NOMO-1 treated with dmso at 0.1 percent for 144 hours (cell line): ENCODE results near the gene ZNF367.

ENCODE experiments used
- DNase-seq: peaks from one replicate; lab custom pipeline; 2025; ENCODE audit not compliant: unreplicated experiment; lab: John Stamatoyannopoulos, UW

ZNF367 gene

GRCh38 chr9:96437454-96437853 lies 19.3 kb upstream of the ZNF367 start:
- DNase-seq = no peak

GRCh38 chr9:96436456-96437126 lies 18.4 kb upstream of the ZNF367 start:
- no peak for DNase-seq

- DNase-seq = no peak
These were observed 17.9 kb upstream of the ZNF367 start for GRCh38 chr9:96436063-96436455.

- DNase-seq = no peak
These were observed 17.2 kb upstream of the ZNF367 start for GRCh38 chr9:96435345-96435744.

- DNase-seq = no peak
These were observed 12.2 kb upstream of the ZNF367 start for GRCh38 chr9:96430377-96430776.

- no peak for DNase-seq
These were observed 11.6 kb upstream of the ZNF367 start for GRCh38 chr9:96429732-96430131.

- no peak for DNase-seq
These were observed 7.5 kb upstream of the ZNF367 start for GRCh38 chr9:96425500-96426169.

- DNase-seq = no peak
These were observed 5.8 kb upstream of the ZNF367 start for GRCh38 chr9:96423985-96424336.

GRCh38 chr9:96423322-96423984 lies 5.3 kb upstream of the ZNF367 start:
- no peak for DNase-seq

GRCh38 chr9:96420468-96421219 lies 2.5 kb upstream of the ZNF367 start:
- peak; percentile 3 for DNase-seq

- no peak for DNase-seq
These were observed 1.5 kb upstream of the ZNF367 start for GRCh38 chr9:96419691-96419969.

GRCh38 chr9:96418920-96419690 lies 935 bp upstream of the ZNF367 start:
- DNase-seq = peak; percentile 79

- no peak for DNase-seq
These were observed 498 bp downstream of the ZNF367 start for GRCh38 chr9:96417661-96418082.

- DNase-seq = peak; percentile 62
These were observed 1.1 kb downstream of the ZNF367 start for GRCh38 chr9:96417051-96417586.

- peak; percentile 41 for DNase-seq
These were observed 4.6 kb downstream of the ZNF367 start for GRCh38 chr9:96413302-96414221.

- DNase-seq = no peak
These were observed 5.8 kb downstream of the ZNF367 start for GRCh38 chr9:96412174-96412913.

- DNase-seq = no peak
These were observed 6.9 kb downstream of the ZNF367 start for GRCh38 chr9:96411129-96411838.
